HFF-Myc (cell line): ENCODE measurements around the gene MCHR1.
"Not testable (repeated sequence)": the region's sequence is repeated elsewhere in the genome, so short reads cannot be mapped to it uniquely, and the experiment has no call there.

Experiments
- DNase-seq: peaks from one replicate; pipeline ENCODE4 v3.0.0-alpha.2; 2011; ENCODE audit warnings: low read depth; ENCODE audit errors: extremely low read depth
- H3K4me3 ChIP-seq: replicated peaks from 2 replicates; pipeline ENCODE4 v1.5.1; 2011; ENCODE audit warnings: low read depth, mild to moderate bottlenecking, control low read depth, low read length
- TF ChIP-seq, protein P1 (sequence below): IDR thresholded peaks from 2 replicates; pipeline ENCODE4 v1.5.1; 2012; ENCODE audit warnings: mild to moderate bottlenecking, low read depth, low read length, control low read depth; ENCODE audit errors: missing control alignments

MCHR1 gene

DNA sequence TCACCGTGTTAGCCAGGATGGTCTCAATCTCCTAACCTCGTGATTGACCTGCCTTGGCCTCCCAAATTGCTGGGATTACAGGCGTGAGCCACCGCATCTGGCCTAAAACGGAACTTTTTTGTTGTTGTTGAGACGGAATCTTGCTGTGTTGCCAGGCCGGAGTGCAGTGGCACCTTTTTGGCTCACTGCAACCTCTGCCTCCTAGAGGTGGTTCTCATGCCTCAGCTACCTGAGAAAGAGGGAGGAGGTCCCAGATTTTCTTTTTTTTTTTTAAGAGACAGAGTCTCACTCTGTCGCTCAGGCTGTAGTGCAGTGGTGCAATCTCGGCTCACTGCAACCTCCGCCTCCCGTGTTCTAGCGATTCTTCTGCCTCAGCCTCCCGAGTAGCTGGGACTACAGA lies 7.9 kb upstream of the MCHR1 start:
- DNase-seq: no peak
- H3K4me3 ChIP-seq: no peak overlapping the region
- TF ChIP-seq, protein P1, sequence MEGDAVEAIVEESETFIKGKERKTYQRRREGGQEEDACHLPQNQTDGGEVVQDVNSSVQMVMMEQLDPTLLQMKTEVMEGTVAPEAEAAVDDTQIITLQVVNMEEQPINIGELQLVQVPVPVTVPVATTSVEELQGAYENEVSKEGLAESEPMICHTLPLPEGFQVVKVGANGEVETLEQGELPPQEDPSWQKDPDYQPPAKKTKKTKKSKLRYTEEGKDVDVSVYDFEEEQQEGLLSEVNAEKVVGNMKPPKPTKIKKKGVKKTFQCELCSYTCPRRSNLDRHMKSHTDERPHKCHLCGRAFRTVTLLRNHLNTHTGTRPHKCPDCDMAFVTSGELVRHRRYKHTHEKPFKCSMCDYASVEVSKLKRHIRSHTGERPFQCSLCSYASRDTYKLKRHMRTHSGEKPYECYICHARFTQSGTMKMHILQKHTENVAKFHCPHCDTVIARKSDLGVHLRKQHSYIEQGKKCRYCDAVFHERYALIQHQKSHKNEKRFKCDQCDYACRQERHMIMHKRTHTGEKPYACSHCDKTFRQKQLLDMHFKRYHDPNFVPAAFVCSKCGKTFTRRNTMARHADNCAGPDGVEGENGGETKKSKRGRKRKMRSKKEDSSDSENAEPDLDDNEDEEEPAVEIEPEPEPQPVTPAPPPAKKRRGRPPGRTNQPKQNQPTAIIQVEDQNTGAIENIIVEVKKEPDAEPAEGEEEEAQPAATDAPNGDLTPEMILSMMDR: no peak

DNA sequence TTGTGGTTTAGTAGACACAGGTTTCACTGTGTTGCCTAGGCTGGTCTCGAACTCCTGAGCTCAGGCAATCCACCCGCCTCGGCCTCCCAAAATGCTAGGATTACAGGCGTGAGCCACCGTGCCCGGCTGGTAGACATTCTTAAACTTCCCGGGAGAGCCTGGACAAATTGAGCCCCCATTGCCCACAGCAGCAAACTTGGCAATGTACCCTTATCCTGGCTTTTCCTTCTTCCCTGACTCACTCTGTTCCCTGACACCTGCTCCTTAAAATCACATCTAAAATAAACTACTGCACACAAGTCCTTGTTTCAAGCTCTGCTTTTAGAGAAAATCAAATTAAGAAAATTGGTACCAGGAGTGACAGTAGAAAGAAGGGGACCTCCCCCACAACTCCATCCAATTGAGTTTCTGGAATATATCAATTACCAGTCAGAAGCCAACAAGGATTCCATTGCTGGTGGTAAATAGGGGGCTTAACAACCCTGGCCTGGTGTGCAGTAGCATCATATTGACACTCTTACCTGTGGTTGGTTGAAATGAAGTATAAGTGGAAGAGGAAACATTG lies 7.4 kb upstream of the MCHR1 start:
- no peak overlapping the region for H3K4me3 ChIP-seq
- TF ChIP-seq, protein P1: no peak

DNA sequence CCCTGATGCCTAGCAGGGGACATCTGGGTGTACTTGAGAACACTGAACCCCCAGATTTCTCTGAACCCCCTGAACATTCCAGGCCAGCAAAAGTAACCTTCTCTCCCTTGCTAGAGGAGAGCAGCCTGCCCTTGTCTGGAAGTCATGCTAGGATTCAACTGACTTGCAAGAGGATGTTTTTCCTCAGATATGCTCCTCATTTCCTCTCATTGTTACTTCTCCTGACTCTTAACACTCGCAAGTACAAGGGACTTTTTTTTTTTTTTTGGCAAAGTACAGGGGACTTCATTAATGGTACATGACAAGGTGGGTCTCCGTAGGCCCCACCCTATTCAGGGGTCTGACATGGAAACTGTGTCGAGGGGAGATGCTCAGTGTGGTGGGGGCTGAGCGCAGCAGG lies 6.3 kb upstream of the MCHR1 start:
- TF ChIP-seq, protein P1: no peak
- no peak overlapping the region for H3K4me3 ChIP-seq
- DNase-seq: no peak

More for the DNA sequence above, 7.4 kb upstream of the MCHR1 start:
- no peak for DNase-seq

DNA sequence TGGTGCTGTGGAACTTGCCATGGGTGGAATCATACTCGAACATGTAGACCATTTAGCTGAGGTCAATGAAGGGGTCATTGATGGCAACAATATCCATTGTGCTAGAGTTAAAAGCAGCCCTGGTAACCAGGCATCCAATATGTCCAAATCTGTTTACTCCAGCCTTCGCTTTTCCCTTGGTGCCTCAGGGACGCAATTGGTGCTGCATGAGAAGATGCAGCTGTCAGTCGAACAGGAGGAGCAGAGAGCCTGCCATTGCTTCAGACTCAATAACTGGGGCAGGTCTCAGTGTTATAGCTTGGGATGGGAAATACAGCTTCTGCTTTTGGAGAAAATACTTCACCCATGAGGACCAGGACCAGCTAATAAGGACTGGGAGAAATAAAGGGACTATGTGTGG lies 5.0 kb upstream of the MCHR1 start:
- H3K4me3 ChIP-seq: no peak overlapping the region
- no peak for DNase-seq
- TF ChIP-seq, protein P1: no peak

DNA sequence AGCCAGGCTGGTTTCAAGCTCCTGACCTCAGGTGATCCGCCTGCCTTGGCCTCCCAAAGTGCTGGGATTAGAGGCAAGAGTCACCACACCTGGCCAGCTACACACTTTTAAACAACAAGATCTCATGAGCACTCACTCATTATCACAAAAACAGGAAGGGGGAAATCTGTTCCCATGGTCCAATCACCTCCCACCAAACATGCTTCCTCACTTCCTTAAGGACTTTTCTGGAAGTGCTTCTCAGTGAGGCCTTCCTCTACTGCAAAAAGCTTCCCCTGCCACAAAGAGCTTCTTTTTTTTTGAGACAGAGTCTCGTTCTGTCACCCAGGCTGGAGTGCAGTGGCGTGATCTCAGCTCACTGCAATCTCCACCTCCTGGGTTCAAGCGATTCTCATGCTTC lies 3.1 kb upstream of the MCHR1 start:
- DNase-seq, H3K4me3 ChIP-seq: not testable (repeated sequence)

DNA sequence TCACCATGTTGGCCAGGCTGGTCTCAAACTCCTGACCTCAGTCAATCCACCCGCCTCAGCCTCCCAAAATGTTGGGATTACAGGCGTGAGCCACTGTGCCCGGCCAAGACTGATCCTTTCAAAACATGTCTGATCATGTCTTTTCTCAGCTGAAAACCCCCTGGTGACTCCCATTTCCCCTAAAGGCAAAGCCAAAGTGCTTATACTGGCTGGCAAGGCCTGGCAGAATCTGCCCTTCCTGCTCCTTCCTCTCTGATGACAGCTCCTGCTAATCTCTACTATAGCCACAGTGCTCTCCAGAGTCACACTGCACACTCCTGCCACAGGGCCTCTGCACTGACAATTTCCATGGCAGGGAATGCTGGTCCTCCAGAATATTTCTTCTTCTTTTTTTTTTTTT lies 2.6 kb upstream of the MCHR1 start:
- no peak for DNase-seq
- no peak overlapping the region for H3K4me3 ChIP-seq
- TF ChIP-seq, protein P1: no peak

DNA sequence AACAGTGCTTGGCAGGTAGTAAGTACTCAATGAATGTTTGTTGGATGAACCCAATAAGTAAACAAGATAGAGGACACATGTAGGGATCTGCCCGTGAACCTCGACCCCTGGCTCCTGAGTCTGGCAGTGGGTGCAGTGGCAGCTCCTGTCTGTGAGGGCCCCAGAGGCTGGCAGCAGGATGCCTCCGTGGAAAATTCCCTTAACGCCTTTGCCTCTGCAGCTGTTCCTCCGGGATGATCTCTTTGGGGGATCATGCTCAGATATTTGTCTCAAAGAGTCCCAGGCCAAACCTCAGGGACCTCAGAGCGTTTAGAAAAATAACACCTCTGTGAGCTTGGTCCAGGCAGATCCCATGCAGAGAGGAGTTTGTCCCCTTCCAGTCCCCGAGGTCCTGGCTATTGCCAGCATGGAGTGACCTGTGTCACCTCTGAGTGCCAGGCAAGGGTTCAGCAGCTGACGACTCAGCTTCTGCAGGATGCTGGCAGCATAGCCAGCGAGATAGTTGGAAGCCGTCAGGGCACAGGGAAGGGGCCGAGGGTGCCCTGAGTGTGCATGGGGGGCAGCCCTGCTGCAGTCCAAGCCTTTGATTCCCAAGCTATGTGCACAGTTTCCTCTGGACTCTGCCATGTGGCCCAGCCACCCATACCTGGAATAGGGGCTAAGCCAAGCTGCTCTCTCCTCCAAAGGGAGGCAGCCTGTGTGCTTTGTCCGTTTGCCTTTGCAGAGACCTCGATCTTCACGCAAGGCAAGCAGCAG lies 613 bp upstream of the MCHR1 start:
- DNase-seq: no peak
- H3K4me3 ChIP-seq: no peak overlapping the region
- TF ChIP-seq, protein P1: no peak
